Calu3 (cell line): ENCODE measurements around the gene ITCH. TPM values are rescaled to one million over a fixed set of nuclear protein-coding genes. Genes with fewer than 3 reads are reported as not detected.
"Not testable (repeated sequence)": the region's sequence is repeated elsewhere in the genome, so short reads cannot be mapped to it uniquely, and the experiment has no call there.

Source experiments
- BruUV-seq: library from RNA; stranded (reverse); fragments of 400-500 nt; replicated peaks from 2 replicates; lab custom pipeline; 2021; lab: Mats Ljungman, UMichigan
- CTCF ChIA-PET: fragments of 300-600 bp; sonication (Branson Sonifier 250); formaldehyde crosslinking; loops from one replicate; lab custom pipeline; 2022; ENCODE audit warnings: antibody characterized with exemption; lab: Charles Lee
- DNase-seq: peaks from one replicate; pipeline ENCODE4 v3.0.0; 2022
- H3K27ac Mint-ChIP-seq: one replicate; pipeline ENCODE4 v1.8.0; 2022; ENCODE audit warnings: mixed read lengths; ENCODE audit not compliant: unreplicated experiment
- H3K27me3 Mint-ChIP-seq: one replicate; pipeline ENCODE4 v1.8.0; 2022; ENCODE audit warnings: mixed read lengths; ENCODE audit not compliant: unreplicated experiment
- H3K36me3 Mint-ChIP-seq: one replicate; pipeline ENCODE4 v1.8.0; 2022; ENCODE audit warnings: mild to moderate bottlenecking, moderate library complexity, mixed read lengths; ENCODE audit not compliant: insufficient read depth, unreplicated experiment
- H3K4me1 Mint-ChIP-seq: one replicate; pipeline ENCODE4 v1.8.0; 2022; ENCODE audit warnings: mild to moderate bottlenecking, low read depth, mixed read lengths; ENCODE audit not compliant: unreplicated experiment
- H3K4me3 Mint-ChIP-seq: one replicate; pipeline ENCODE4 v1.8.0; 2022; ENCODE audit warnings: mild to moderate bottlenecking, low read depth, moderate library complexity, mixed read lengths; ENCODE audit not compliant: unreplicated experiment
- H3K9me3 Mint-ChIP-seq: one replicate; pipeline ENCODE4 v1.8.0; 2022; ENCODE audit warnings: low read depth, mixed read lengths; ENCODE audit not compliant: unreplicated experiment
- intact Hi-C: fragments of 100-400 bp; cut with micrococcal nuclease; formaldehyde crosslinking; loops from one replicate; pipeline ENCODE4 v1.10.0; 2022; ENCODE audit not compliant: unreplicated experiment
- total RNA-seq: library from RNA; stranded (reverse); gene quantifications from 2 replicates; pipeline ENCODE4 v1.2.3, GENCODE V29; 2022
- TF ChIP-seq, protein P1 (sequence below): fragments of 200-600 bp; IDR thresholded peaks from one replicate; pipeline ENCODE4 v1.8.0; 2022; ENCODE audit warnings: antibody characterized with exemption; ENCODE audit not compliant: unreplicated experiment

ITCH gene
- total RNA-seq, 1 experiment from 2014 or later, result 91.6 TPM

DNA sequence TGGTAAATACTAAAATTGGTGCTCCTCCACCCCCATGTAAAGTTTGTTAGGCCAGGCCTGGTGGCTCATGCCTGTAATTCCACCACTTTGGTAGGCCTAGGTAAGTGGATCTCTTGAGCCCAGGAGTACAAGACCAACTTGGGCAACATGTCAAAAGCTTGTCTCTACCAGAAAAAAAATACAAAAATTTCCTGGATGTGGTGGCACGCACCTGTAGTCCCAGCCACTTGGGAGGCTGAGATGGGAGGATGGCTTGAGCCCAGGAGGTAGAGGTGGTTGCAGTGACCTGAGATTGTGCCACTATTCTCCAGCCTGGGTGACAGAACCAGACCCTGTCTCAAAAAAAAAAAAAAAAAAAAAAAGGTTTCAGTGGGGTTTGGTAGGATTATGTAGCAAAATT, 41.7 kb downstream of the ITCH start:
- no TSS peak for BruUV-seq
- H3K27me3 Mint-ChIP-seq, result no peaks in the 10 kb centered on the region
- intact Hi-C loops, result no loop called here
- H3K9me3 Mint-ChIP-seq, result no peaks in the 10 kb centered on the region
- peaks cover 63% of the 10 kb centered on the region for H3K4me1 Mint-ChIP-seq
- H3K4me3 Mint-ChIP-seq, result no peak overlapping the region
- no peak for DNase-seq
- peaks cover 50% of the 10 kb centered on the region for H3K36me3 Mint-ChIP-seq
- CTCF ChIA-PET, result interaction anchor here (0.6 to 1.5 kb wide), 6 partner anchors 8 to 1093 kb away, joined by 3 to 5 read pairs (median 4); no protein-coding TSS in a partner anchor
- H3K27ac Mint-ChIP-seq, result no peak overlapping the region
- TF ChIP-seq, protein P1, sequence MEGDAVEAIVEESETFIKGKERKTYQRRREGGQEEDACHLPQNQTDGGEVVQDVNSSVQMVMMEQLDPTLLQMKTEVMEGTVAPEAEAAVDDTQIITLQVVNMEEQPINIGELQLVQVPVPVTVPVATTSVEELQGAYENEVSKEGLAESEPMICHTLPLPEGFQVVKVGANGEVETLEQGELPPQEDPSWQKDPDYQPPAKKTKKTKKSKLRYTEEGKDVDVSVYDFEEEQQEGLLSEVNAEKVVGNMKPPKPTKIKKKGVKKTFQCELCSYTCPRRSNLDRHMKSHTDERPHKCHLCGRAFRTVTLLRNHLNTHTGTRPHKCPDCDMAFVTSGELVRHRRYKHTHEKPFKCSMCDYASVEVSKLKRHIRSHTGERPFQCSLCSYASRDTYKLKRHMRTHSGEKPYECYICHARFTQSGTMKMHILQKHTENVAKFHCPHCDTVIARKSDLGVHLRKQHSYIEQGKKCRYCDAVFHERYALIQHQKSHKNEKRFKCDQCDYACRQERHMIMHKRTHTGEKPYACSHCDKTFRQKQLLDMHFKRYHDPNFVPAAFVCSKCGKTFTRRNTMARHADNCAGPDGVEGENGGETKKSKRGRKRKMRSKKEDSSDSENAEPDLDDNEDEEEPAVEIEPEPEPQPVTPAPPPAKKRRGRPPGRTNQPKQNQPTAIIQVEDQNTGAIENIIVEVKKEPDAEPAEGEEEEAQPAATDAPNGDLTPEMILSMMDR, result no peak

DNA sequence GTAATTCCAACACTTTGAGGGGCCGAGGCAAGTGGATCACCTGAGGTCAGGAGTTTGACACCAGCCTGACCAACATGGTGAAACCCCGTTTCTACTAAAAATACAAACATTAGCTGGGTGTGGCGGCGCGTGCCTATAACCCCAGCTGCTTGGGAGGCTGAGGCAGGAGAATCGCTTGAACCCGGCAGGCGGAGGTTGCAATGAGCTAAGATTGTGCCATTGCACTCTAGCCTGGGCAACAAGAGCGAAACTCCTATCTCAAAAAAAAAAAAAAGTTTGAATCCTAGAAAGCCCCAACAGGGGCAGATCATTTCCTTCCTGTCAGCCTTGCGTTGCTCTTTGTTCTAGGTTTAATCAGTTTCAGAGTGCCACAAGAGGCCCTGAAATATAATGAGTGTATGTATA, 42.2 kb downstream of the ITCH start:
- intact Hi-C loops, H3K27ac Mint-ChIP-seq, BruUV-seq, H3K27me3 Mint-ChIP-seq, H3K9me3 Mint-ChIP-seq, H3K4me3 Mint-ChIP-seq: not testable (repeated sequence)
- CTCF ChIA-PET, result interaction anchor here (0.6 to 1.5 kb wide), 6 partner anchors 8 to 112 kb away, joined by 3 to 5 read pairs (median 4); no protein-coding TSS in a partner anchor
- Mint-ChIP-seq H3K4me1 (peaks cover 59% of the 10 kb centered on the region), H3K36me3 (peaks cover 50% of the 10 kb centered on the region)
- DNase-seq, result peak; percentile 29

DNA sequence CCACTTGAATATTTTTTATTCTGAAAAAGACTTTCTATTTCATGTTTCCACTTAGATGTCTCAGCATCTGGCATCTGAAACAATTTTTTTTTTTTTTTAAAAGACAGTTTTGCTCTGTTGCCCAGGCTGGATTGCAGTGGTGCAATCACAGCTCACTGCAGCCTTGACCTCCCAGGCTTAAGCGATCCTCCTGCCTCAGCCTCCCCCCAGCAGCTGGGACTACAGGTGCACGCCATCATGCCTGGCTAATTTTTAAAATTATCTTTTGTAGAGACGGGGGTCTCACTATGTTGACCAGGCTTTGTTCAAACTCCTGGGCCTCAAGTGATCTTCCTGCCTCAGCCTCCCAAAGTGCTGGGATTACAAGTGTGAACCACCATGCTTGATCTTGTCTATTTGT, 42.9 kb downstream of the ITCH start:
- H3K27me3 Mint-ChIP-seq, intact Hi-C loops, H3K4me3 Mint-ChIP-seq, BruUV-seq, H3K9me3 Mint-ChIP-seq, DNase-seq: not testable (repeated sequence)
- H3K36me3 Mint-ChIP-seq, result peaks cover 50% of the 10 kb centered on the region
- H3K4me1 Mint-ChIP-seq, result peaks cover 52% of the 10 kb centered on the region
- H3K27ac Mint-ChIP-seq, result peak overlapping the region; percentile 16
- CTCF ChIA-PET, result interaction anchor here (0.6 to 1.7 kb wide), 3 partner anchors 12 to 116 kb away, joined by 3 to 5 read pairs (median 4); no protein-coding TSS in a partner anchor

DNA sequence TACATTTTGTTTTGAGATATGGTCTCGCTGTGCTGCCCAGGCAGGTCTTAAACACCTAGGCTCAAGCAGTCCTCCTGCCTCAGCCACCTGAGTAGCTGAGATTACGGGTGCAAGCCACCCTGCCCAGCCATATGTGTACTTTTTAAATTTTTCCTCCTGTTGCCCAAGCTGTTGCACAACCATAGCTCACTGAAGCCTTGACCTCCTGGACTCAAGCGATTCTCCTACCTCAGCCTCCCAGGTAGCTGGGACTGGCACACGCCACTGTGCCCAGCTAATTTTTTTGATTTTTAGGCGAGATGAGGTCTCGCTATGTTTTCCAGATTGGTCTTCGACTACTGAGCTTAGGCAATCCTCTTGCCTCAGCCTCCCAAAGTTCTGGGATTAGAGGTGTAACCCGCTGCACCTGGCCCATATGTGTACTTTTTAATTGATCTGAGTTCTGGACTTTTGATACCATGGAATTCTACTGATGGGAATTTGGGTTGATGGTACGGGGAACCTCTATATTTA, 44.9 kb downstream of the ITCH start:
- intact Hi-C loops, result no loop called here
- TF ChIP-seq, protein P1, result no peak
- H3K27ac Mint-ChIP-seq, result no peak overlapping the region

DNA sequence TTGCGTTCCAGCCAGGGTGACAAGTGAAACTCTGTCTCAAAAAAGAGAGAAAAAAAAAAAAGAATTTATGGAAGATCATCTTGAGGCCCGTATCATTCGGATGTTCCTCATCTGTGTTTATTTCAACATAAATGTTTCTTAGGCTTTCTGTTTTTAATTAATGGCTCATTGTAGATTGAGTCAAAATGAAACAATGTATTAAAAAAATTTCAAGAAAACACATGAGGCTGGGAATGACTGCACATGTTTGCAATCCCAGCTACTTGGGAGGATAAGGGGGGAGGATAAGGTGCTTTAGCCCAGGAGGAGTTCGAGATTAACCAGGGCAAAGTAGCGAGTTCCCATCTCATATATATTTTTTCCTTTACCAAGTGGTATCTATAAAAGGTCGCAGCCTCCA, 47.3 kb downstream of the ITCH start:
- H3K27ac Mint-ChIP-seq, result peak overlapping the region; percentile 23
- H3K4me1 Mint-ChIP-seq, result peaks cover 34% of the 10 kb centered on the region
- no peak for DNase-seq
- no peaks in the 10 kb centered on the region for H3K27me3 Mint-ChIP-seq
- H3K36me3 Mint-ChIP-seq, result peaks cover 64% of the 10 kb centered on the region
- intact Hi-C loops, result loop anchor here (5.0 kb wide), 1 partner anchor 98 kb away; no protein-coding TSS in a partner anchor
- CTCF ChIA-PET, result interaction anchor here (3.1 kb wide), 1 partner anchor 97 kb away, joined by 15 read pairs; no protein-coding TSS in a partner anchor
- no peaks in the 10 kb centered on the region for H3K9me3 Mint-ChIP-seq
- H3K4me3 Mint-ChIP-seq, result no peak overlapping the region
- TF ChIP-seq, protein P1, result no peak
- BruUV-seq, result no TSS peak

More for the DNA sequence above, 44.9 kb downstream of the ITCH start:
- peaks cover 33% of the 10 kb centered on the region for H3K4me1 Mint-ChIP-seq
- H3K36me3 Mint-ChIP-seq, result peaks cover 48% of the 10 kb centered on the region
- CTCF ChIA-PET, result interaction anchor here (3.1 kb wide), 1 partner anchor 95 kb away, joined by 15 read pairs; no protein-coding TSS in a partner anchor
- no peaks in the 10 kb centered on the region for H3K9me3 Mint-ChIP-seq
- H3K4me3 Mint-ChIP-seq, result no peak overlapping the region
- DNase-seq, result no peak
- no peaks in the 10 kb centered on the region for H3K27me3 Mint-ChIP-seq
- no TSS peak for BruUV-seq
